ENCODE measurements around the gene ERICH6B. TPM values are rescaled to one million over a fixed set of nuclear protein-coding genes. Genes with fewer than 3 reads are reported as not detected.

Gene ERICH6B
- total and polyA plus RNA-seq, 4 experiments from 2014 or later, result 0.39 TPM; not detected in 3

GRCh38 chr13:45575146-45575829 lies 40.3 kb downstream of the ERICH6B start:
- H3K4me3 ChIP-seq (ENCODE audit: low read length in 2 of 2), result no peak overlapping the region
- Mint-ChIP-seq H3K27me3 (peaks cover 13 to 24% of the 10 kb centered on the region in 2 donors), H3K9me3 (no peaks in the 10 kb centered on the region), H3K4me3 (no peak overlapping the region), H3K4me1 (no peaks in the 10 kb centered on the region), H3K36me3 (no peaks in the 10 kb centered on the region), H3K27ac (no peak overlapping the region)
- no peaks in the 10 kb centered on the region for H3K27me3 ChIP-seq (ENCODE audit: insufficient read depth, low read length)
- no peaks in the 10 kb centered on the region for H3K4me1 ChIP-seq (ENCODE audit: insufficient read depth, low read length)
- no peak overlapping the region for H3K27ac ChIP-seq (ENCODE audit: low read depth, low read length)
- intact Hi-C loops (cut with micrococcal nuclease), result no loop called here
- no peak for DNase-seq
- no peaks in the 10 kb centered on the region for H3K36me3 ChIP-seq (ENCODE audit: insufficient read depth, low read length)
- CTCF ChIA-PET (ENCODE audit: partially characterized antibody), result no interaction called here
- POLR2A ChIA-PET (ENCODE audit: partially characterized antibody), result no interaction called here
- H3K9me3 ChIP-seq (ENCODE audit: control insufficient read depth in 1 of 2, low read length in 2 of 2), result no peaks in the 10 kb centered on the region

GRCh38 chr13:45565331-45565730 lies 50.2 kb downstream of the ERICH6B start:
- no peaks in the 10 kb centered on the region for H3K9me3 ChIP-seq (ENCODE audit: control insufficient read depth in 1 of 2, low read length in 2 of 2)
- H3K4me3 Mint-ChIP-seq, result no peak overlapping the region
- no peak overlapping the region for H3K27ac ChIP-seq (ENCODE audit: low read depth, low read length)
- H3K4me1 Mint-ChIP-seq, result no peaks in the 10 kb centered on the region
- H3K4me1 ChIP-seq (ENCODE audit: insufficient read depth, low read length), result no peaks in the 10 kb centered on the region
- no peak for DNase-seq
- H3K27ac Mint-ChIP-seq, result no peak overlapping the region
- intact Hi-C loops (cut with micrococcal nuclease), result no loop called here
- peaks cover 10 to 12% of the 10 kb centered on the region in 2 donors for H3K27me3 Mint-ChIP-seq
- peaks cover 0 to 6% of the 10 kb centered on the region in 2 donors for H3K36me3 Mint-ChIP-seq
- peaks cover 0 to 7% (median 2%) of the 10 kb centered on the region in 8 donors for H3K9me3 Mint-ChIP-seq
- POLR2A ChIA-PET (ENCODE audit: partially characterized antibody), result no interaction called here
- no peaks in the 10 kb centered on the region for H3K36me3 ChIP-seq (ENCODE audit: insufficient read depth, low read length)
- CTCF ChIA-PET (ENCODE audit: partially characterized antibody), result no interaction called here
- H3K4me3 ChIP-seq (ENCODE audit: low read length in 2 of 2), result no peak overlapping the region
- no peaks in the 10 kb centered on the region for H3K27me3 ChIP-seq (ENCODE audit: insufficient read depth, low read length)

GRCh38 chr13:45564133-45564776 lies 51.3 kb downstream of the ERICH6B start:
- no peaks in the 10 kb centered on the region for H3K27me3 ChIP-seq (ENCODE audit: insufficient read depth, low read length)
- no peak overlapping the region for H3K27ac ChIP-seq (ENCODE audit: low read depth, low read length)
- peaks cover 0 to 7% (median 2%) of the 10 kb centered on the region in 8 donors for H3K9me3 Mint-ChIP-seq
- no peaks in the 10 kb centered on the region for H3K4me1 ChIP-seq (ENCODE audit: insufficient read depth, low read length)
- H3K9me3 ChIP-seq (ENCODE audit: control insufficient read depth in 1 of 2, low read length in 2 of 2), result no peaks in the 10 kb centered on the region
- CTCF ChIA-PET (ENCODE audit: partially characterized antibody), result no interaction called here
- H3K4me1 Mint-ChIP-seq, result no peaks in the 10 kb centered on the region
- peaks cover 0 to 6% of the 10 kb centered on the region in 2 donors for H3K36me3 Mint-ChIP-seq
- H3K4me3 ChIP-seq (ENCODE audit: low read length in 2 of 2), result no peak overlapping the region
- no peak overlapping the region for H3K4me3 Mint-ChIP-seq
- intact Hi-C loops (cut with micrococcal nuclease), result no loop called here
- no peak for DNase-seq
- no peak overlapping the region for H3K27ac Mint-ChIP-seq
- no peaks in the 10 kb centered on the region for H3K36me3 ChIP-seq (ENCODE audit: insufficient read depth, low read length)
- POLR2A ChIA-PET (ENCODE audit: partially characterized antibody), result no interaction called here
- H3K27me3 Mint-ChIP-seq, result peaks cover 6 to 8% of the 10 kb centered on the region in 2 donors

GRCh38 chr13:45554604-45555109 lies 60.9 kb downstream of the ERICH6B start:
- no peaks in the 10 kb centered on the region for H3K36me3 ChIP-seq (ENCODE audit: insufficient read depth, low read length)
- no peaks in the 10 kb centered on the region for H3K4me1 Mint-ChIP-seq
- ChIA-PET POLR2A (ENCODE audit: partially characterized antibody) (no interaction called here), CTCF (ENCODE audit: partially characterized antibody) (no interaction called here)
- H3K27ac Mint-ChIP-seq, result no peak overlapping the region
- intact Hi-C loops (cut with micrococcal nuclease), result no loop called here
- H3K4me3 ChIP-seq (ENCODE audit: low read length in 2 of 2), result no peak overlapping the region
- peaks cover 0 to 6% of the 10 kb centered on the region in 2 donors for H3K27me3 Mint-ChIP-seq
- no peak for DNase-seq
- peaks cover 0 to 2% (median 0%) of the 10 kb centered on the region in 8 donors for H3K9me3 Mint-ChIP-seq
- no peaks in the 10 kb centered on the region for H3K4me1 ChIP-seq (ENCODE audit: insufficient read depth, low read length)
- no peak overlapping the region for H3K4me3 Mint-ChIP-seq
- H3K27ac ChIP-seq (ENCODE audit: low read depth, low read length), result no peak overlapping the region
- H3K27me3 ChIP-seq (ENCODE audit: insufficient read depth, low read length), result no peaks in the 10 kb centered on the region
- no peaks in the 10 kb centered on the region for H3K9me3 ChIP-seq (ENCODE audit: control insufficient read depth in 1 of 2, low read length in 2 of 2)
- no peaks in the 10 kb centered on the region for H3K36me3 Mint-ChIP-seq

- no peaks in the 10 kb centered on the region for H3K4me1 ChIP-seq (ENCODE audit: insufficient read depth, low read length)
- intact Hi-C loops (cut with micrococcal nuclease), result no loop called here
- no peak overlapping the region for H3K27ac ChIP-seq (ENCODE audit: low read depth, low read length)
- no peak for DNase-seq
- Mint-ChIP-seq H3K36me3 (no peaks in the 10 kb centered on the region), H3K9me3 (no peaks in the 10 kb centered on the region), H3K4me3 (no peak overlapping the region), H3K27ac (no peak overlapping the region), H3K27me3 (no peaks in the 10 kb centered on the region), H3K4me1 (no peaks in the 10 kb centered on the region)
- H3K4me3 ChIP-seq (ENCODE audit: low read length in 2 of 2), result no peak overlapping the region
- H3K27me3 ChIP-seq (ENCODE audit: insufficient read depth, low read length), result no peaks in the 10 kb centered on the region
- H3K36me3 ChIP-seq (ENCODE audit: insufficient read depth, low read length), result no peaks in the 10 kb centered on the region
- H3K9me3 ChIP-seq (ENCODE audit: control insufficient read depth in 1 of 2, low read length in 2 of 2), result no peaks in the 10 kb centered on the region
- ChIA-PET POLR2A (ENCODE audit: partially characterized antibody) (no interaction called here), CTCF (ENCODE audit: partially characterized antibody) (no interaction called here)
Observed at GRCh38 chr13:45548281-45548680, 67.3 kb downstream of the ERICH6B start.

- Histone ChIP-seq H3K4me3 (ENCODE audit: low read length in 2 of 2) (no peak overlapping the region), H3K36me3 (ENCODE audit: insufficient read depth, low read length) (no peaks in the 10 kb centered on the region), H3K9me3 (ENCODE audit: control insufficient read depth in 1 of 2, low read length in 2 of 2) (no peaks in the 10 kb centered on the region), H3K27me3 (ENCODE audit: insufficient read depth, low read length) (no peaks in the 10 kb centered on the region), H3K4me1 (ENCODE audit: insufficient read depth, low read length) (no peaks in the 10 kb centered on the region), H3K27ac (ENCODE audit: low read depth, low read length) (no peak overlapping the region)
- intact Hi-C loops (cut with micrococcal nuclease), result no loop called here
- Mint-ChIP-seq H3K9me3 (no peaks in the 10 kb centered on the region), H3K4me3 (no peak overlapping the region), H3K27ac (no peak overlapping the region), H3K27me3 (no peaks in the 10 kb centered on the region), H3K36me3 (no peaks in the 10 kb centered on the region), H3K4me1 (no peaks in the 10 kb centered on the region)
- POLR2A ChIA-PET (ENCODE audit: partially characterized antibody), result no interaction called here
- no peak for DNase-seq
- CTCF ChIA-PET (ENCODE audit: partially characterized antibody), result no interaction called here
Observed at GRCh38 chr13:45546410-45546765, 69.2 kb downstream of the ERICH6B start.

GRCh38 chr13:45545686-45546409 lies 69.7 kb downstream of the ERICH6B start:
- Mint-ChIP-seq H3K9me3 (no peaks in the 10 kb centered on the region), H3K4me3 (no peak overlapping the region), H3K27ac (peak overlapping the region in 1 of 7 donors; percentile 25), H3K36me3 (no peaks in the 10 kb centered on the region), H3K27me3 (no peaks in the 10 kb centered on the region), H3K4me1 (no peaks in the 10 kb centered on the region)
- H3K9me3 ChIP-seq (ENCODE audit: control insufficient read depth in 1 of 2, low read length in 2 of 2), result no peaks in the 10 kb centered on the region
- DNase-seq, result no peak
- no peak overlapping the region for H3K4me3 ChIP-seq (ENCODE audit: low read length in 2 of 2)
- no peaks in the 10 kb centered on the region for H3K36me3 ChIP-seq (ENCODE audit: insufficient read depth, low read length)
- no peaks in the 10 kb centered on the region for H3K4me1 ChIP-seq (ENCODE audit: insufficient read depth, low read length)
- intact Hi-C loops (cut with micrococcal nuclease), result no loop called here
- no peak overlapping the region for H3K27ac ChIP-seq (ENCODE audit: low read depth, low read length)
- ChIA-PET CTCF (ENCODE audit: partially characterized antibody) (no interaction called here), POLR2A (ENCODE audit: partially characterized antibody) (no interaction called here)
- no peaks in the 10 kb centered on the region for H3K27me3 ChIP-seq (ENCODE audit: insufficient read depth, low read length)

Measured in CD4-positive, alpha-beta memory T cell (primary cell).